ENCODE data around the gene CDKN1C. TPM values are rescaled to one million over a fixed set of nuclear protein-coding genes. Genes with fewer than 3 reads are reported as not detected.
A peak's percentile ranks its signal among the peaks of the same experiment; 100 is the strongest.

CDKN1C gene
- total and polyA plus RNA-seq, 2 experiments from 2014 or later, result 64.6 to 108 TPM

DNA sequence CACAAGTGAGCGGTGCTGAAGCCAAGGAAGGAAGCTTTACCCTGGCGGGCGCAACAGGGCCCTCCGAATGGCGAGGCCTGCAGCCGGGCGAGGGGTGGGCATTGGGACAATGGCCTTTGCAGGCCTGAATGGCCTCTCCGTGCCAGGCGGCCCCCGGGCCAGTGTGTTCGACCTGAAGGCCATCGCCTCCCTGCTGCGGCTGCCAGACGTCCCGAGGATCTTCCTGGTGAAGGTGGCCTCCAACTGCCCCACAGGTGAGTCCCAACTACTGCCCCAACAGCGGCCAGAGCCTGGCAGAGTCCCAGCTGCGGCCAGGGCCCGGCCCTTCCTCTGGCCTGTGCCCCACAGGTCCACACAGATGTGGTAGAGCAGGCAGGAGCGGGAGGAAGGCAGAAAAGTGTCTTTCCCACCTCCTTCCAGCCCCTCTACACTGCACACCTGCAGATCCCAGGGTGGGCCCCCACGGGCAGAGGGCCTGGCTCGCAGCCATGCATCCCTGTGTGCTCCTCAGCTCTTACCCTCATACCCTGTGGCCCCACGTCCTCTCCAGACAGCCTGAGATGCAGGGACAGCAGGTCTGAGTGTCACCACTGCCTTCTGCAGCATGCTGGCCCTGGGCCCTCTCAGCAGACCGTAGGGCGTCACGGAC lies 32.4 kb upstream of the CDKN1C start:
- H3K4me1 ChIP-seq (ENCODE audit: low read depth), result peaks cover 18% of the 10 kb centered on the region
- no peak for TF ChIP-seq CTCF (IDR thresholded peaks at IDR 0.05; ENCODE audit: low read depth, low read length)
- H3K27ac ChIP-seq, result no peak overlapping the region
- no peaks in the 10 kb centered on the region for H3K36me3 ChIP-seq
- no peaks in the 10 kb centered on the region for H3K27me3 ChIP-seq
- no peak overlapping the region for H3K4me3 ChIP-seq
- H3K9me3 ChIP-seq (ENCODE audit: low read depth), result no peaks in the 10 kb centered on the region
- DNase-seq (ENCODE audit: low read depth in 1 of 2, low spot score in 1 of 2), result no peak

DNA sequence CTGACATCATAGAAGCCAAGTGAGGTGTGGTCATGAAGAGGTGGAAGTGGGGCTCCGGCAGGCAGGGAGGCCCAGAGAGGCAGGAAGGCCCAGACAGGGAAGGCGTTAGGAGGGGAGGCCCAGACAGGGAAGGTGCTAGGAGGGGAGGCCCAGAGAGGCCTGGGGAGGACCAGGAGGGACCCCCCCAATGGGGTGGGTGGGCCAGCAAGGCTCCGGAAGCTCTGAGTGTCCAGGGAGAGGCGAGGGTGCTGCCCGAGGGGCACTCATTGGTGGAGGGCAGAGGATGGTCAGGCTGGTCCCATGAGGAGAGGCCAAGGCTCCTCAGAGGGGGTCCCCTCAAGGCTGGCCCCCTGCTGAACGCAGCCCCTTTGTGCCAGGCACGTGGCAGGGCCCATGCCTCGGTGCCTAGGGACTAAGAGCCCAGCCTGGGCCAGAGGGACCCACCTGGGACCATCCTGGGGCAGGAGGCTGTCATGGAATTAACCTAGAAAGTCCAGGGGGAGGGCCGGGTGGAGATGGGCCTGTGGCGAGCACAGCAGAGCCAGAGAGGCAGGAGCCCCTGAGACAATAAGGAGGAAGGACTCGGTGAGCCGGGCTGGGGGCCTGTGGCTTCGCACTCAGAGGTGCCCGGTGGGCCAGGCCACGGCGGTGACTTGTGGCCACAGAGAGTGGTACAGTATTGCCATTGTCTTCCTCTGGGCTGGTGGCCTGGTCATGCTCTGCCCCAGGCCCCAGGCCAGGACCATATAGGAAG lies 31.5 kb upstream of the CDKN1C start:
- Histone ChIP-seq H3K9me3 (ENCODE audit: low read depth) (no peaks in the 10 kb centered on the region), H3K27ac (no peak overlapping the region), H3K4me1 (ENCODE audit: low read depth) (peaks cover 18% of the 10 kb centered on the region), H3K36me3 (no peaks in the 10 kb centered on the region), H3K4me3 (no peak overlapping the region), H3K27me3 (no peaks in the 10 kb centered on the region)
- no peak for TF ChIP-seq CTCF (IDR thresholded peaks at IDR 0.05; ENCODE audit: low read depth, low read length)
- no peak for DNase-seq (ENCODE audit: low read depth in 1 of 2, low spot score in 1 of 2)

DNA sequence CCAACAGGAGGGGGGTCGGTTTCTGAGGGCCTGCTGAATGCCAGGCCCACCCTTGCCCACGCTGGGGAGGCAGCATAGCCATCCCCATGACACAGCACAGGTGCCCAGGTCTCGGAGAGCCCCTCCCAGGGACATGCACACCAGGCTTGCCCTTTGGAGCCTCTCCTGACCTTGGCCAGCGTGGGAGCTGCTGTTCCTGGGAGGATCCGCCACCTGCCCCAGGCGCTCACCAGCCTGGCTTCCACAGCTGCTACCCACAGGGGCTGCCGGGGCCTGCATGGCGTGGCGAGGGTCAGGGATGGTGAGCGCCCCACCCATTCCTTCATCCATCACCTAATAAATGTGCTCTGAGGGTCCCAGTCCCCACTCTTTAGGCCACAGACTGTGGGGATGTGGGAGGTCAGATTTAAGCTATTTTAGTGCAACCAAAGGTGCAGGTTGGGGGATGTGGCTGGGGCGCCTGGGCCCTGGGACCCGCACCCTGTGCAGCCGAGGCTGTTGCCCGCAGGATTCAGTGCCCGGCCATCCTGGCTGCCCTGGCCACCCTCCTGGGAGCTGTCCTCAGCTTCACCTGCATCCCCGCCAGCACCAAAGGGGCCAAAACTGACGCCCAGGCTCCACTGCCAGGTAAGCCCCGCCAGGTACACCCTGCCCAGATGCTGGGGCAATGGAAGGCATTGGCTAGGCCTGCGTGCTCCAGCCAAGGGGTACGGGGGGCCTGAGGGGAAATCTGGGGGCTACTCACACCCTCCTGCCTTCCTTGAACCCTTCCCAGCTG lies 30.7 kb upstream of the CDKN1C start:
- no peak for TF ChIP-seq CTCF (IDR thresholded peaks at IDR 0.05; ENCODE audit: low read depth, low read length)
- H3K4me3 ChIP-seq, result no peak overlapping the region
- H3K9me3 ChIP-seq (ENCODE audit: low read depth), result no peaks in the 10 kb centered on the region
- no peak overlapping the region for H3K27ac ChIP-seq
- H3K4me1 ChIP-seq (ENCODE audit: low read depth), result peaks cover 18% of the 10 kb centered on the region
- H3K36me3 ChIP-seq, result no peaks in the 10 kb centered on the region
- no peaks in the 10 kb centered on the region for H3K27me3 ChIP-seq
- no peak for DNase-seq (ENCODE audit: low read depth in 1 of 2, low spot score in 1 of 2)

GRCh38 chr11:2915473-2915872 lies 29.9 kb upstream of the CDKN1C start:
- Histone ChIP-seq H3K4me1 (ENCODE audit: low read depth) (peaks cover 18% of the 10 kb centered on the region), H3K4me3 (no peak overlapping the region), H3K9me3 (ENCODE audit: low read depth) (no peaks in the 10 kb centered on the region), H3K27me3 (peaks cover 4% of the 10 kb centered on the region), H3K36me3 (no peaks in the 10 kb centered on the region), H3K27ac (no peak overlapping the region)
- TF ChIP-seq CTCF (IDR thresholded peaks at IDR 0.05; ENCODE audit: low read depth, low read length), result no peak
- no peak for DNase-seq (ENCODE audit: low read depth in 1 of 2, low spot score in 1 of 2)

DNA sequence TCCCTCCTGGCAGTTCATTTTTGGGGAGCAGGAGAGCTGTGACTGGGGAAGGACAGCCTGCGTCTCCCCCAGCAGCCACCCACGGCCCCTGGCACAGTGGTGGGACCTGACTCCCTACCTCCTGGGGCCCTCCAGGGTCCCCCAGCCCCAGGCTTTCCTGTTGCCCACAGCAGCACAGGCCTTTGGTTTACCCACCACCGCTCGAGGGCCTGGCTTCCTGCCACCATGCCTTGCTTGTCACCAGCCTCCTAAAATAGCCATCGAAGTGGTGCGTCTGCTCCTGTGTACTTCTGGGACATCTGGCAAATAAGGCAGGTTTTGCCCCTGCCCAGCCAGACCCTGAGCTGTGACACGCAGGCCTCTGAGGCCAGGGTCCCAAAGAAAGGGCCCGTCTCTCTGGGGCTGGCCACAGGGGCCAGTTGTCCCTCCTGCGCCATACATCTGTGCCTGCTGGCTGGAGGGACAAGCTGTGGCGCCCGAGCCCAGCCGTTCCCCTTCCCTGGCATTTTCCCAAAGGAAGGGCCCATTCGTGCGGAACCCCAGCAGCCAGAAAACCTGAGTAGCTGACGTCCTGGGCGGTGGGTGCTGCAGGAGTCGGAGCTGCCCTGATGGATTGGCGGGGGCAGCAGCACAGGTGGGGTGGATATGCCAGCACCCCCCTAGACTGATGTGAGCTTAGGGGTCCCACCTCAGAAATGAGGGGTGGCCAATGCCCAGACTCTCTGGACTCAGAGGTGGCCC lies 29.1 kb upstream of the CDKN1C start:
- H3K27ac ChIP-seq, result peak overlapping the region; percentile 84
- peak in 1 of 2 donors; percentile 85 for DNase-seq (ENCODE audit: low read depth in 1 of 2, low spot score in 1 of 2)
- H3K27me3 ChIP-seq, result peaks cover 12% of the 10 kb centered on the region
- H3K4me3 ChIP-seq, result no peak overlapping the region
- peaks cover 18% of the 10 kb centered on the region for H3K4me1 ChIP-seq (ENCODE audit: low read depth)
- H3K9me3 ChIP-seq (ENCODE audit: low read depth), result no peaks in the 10 kb centered on the region
- no peak for TF ChIP-seq CTCF (IDR thresholded peaks at IDR 0.05; ENCODE audit: low read depth, low read length)
- no peaks in the 10 kb centered on the region for H3K36me3 ChIP-seq

Measured in cardiac muscle cell (in vitro differentiated cells and primary cell).